Lower lobe of right lung (tissue), 2 donors: ENCODE results near the gene AVPR1B. TPM values are rescaled to one million over a fixed set of nuclear protein-coding genes. Genes with fewer than 3 reads are reported as not detected.
A peak's percentile ranks its signal among the peaks of the same experiment; 100 is the strongest.
"Not testable (repeated sequence)": the region's sequence is repeated elsewhere in the genome, so short reads cannot be mapped to it uniquely, and the experiment has no call there.

Source experiments
- ATAC-seq, 2 donors: fragments of 200-7000 bp; cut with Tn5 transposase; one replicate each; pipeline ENCODE4 v1.9.1; 2020 to 2022; ENCODE audit warnings: mild to moderate bottlenecking in 2 of 2, moderate library complexity in 2 of 2
- DNase-seq: peaks from one replicate; pipeline ENCODE4 v3.0.0-alpha.2; 2020
- H3K27ac ChIP-seq: fragments of 200-600 bp; one replicate; pipeline ENCODE4 v1.8.0; 2022
- H3K27me3 ChIP-seq: fragments of 200-600 bp; one replicate; pipeline ENCODE4 v1.8.0; 2022; ENCODE audit warnings: low read depth
- H3K36me3 ChIP-seq: fragments of 200-600 bp; one replicate; pipeline ENCODE4 v1.8.0; 2022; ENCODE audit warnings: mild to moderate bottlenecking
- H3K4me1 ChIP-seq: fragments of 200-600 bp; one replicate; pipeline ENCODE4 v1.8.0; 2022
- H3K4me3 ChIP-seq: fragments of 200-600 bp; one replicate; pipeline ENCODE4 v1.8.0; 2022; ENCODE audit warnings: mild to moderate bottlenecking
- H3K9me3 ChIP-seq: fragments of 200-600 bp; one replicate; pipeline ENCODE4 v1.8.0; 2022
- intact Hi-C: fragments of 100-400 bp; cut with DNase I; formaldehyde crosslinking; loops from one replicate; pipeline ENCODE4 v1.11.0; 2022
- total RNA-seq: library from RNA; stranded (reverse); fragmentation: NEBNext Ultra II Directional; extraction: Animal tissue kit (Norgen Biotek cat#: 25700); gene quantifications from one replicate; pipeline ENCODE4 v1.2.1, GENCODE V29; 2021
- TF ChIP-seq, protein P1 (sequence below): fragments of 200-600 bp; IDR thresholded peaks from one replicate; pipeline ENCODE4 v1.8.0; 2022; ENCODE audit warnings: antibody characterized with exemption, mild to moderate bottlenecking
- donor health status: DM: no; HTN: yes; CAD: no; lungs with severe emphysema.

The AVPR1B gene
- total RNA-seq, 1 donor from 2014 or later: not detected

GRCh38 chr1:206068314-206068713 lies 48.9 kb downstream of the AVPR1B start:
- Histone ChIP-seq H3K4me1 (peaks cover 23% of the 10 kb centered on the region), H3K27ac (peak overlapping the region; percentile 48), H3K9me3 (no peaks in the 10 kb centered on the region), H3K4me3 (no peak overlapping the region), H3K27me3 (no peaks in the 10 kb centered on the region), H3K36me3 (no peaks in the 10 kb centered on the region)
- TF ChIP-seq, protein P1, sequence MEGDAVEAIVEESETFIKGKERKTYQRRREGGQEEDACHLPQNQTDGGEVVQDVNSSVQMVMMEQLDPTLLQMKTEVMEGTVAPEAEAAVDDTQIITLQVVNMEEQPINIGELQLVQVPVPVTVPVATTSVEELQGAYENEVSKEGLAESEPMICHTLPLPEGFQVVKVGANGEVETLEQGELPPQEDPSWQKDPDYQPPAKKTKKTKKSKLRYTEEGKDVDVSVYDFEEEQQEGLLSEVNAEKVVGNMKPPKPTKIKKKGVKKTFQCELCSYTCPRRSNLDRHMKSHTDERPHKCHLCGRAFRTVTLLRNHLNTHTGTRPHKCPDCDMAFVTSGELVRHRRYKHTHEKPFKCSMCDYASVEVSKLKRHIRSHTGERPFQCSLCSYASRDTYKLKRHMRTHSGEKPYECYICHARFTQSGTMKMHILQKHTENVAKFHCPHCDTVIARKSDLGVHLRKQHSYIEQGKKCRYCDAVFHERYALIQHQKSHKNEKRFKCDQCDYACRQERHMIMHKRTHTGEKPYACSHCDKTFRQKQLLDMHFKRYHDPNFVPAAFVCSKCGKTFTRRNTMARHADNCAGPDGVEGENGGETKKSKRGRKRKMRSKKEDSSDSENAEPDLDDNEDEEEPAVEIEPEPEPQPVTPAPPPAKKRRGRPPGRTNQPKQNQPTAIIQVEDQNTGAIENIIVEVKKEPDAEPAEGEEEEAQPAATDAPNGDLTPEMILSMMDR: no peak
- intact Hi-C loops: no loop called here
- DNase-seq (no peak), ATAC-seq (no peak)

GRCh38 chr1:206067486-206068227 lies 49.5 kb downstream of the AVPR1B start:
- Histone ChIP-seq H3K27me3 (no peaks in the 10 kb centered on the region), H3K9me3 (no peaks in the 10 kb centered on the region), H3K36me3 (no peaks in the 10 kb centered on the region), H3K4me1 (peaks cover 23% of the 10 kb centered on the region), H3K27ac (peak overlapping the region; percentile 48), H3K4me3 (peak overlapping the region; percentile 10)
- TF ChIP-seq, protein P1: no peak
- intact Hi-C loops: no loop called here
- ATAC-seq (peak; percentile 79 to 83), DNase-seq (no peak)

- Histone ChIP-seq H3K4me3 (no peak overlapping the region), H3K4me1 (peaks cover 23% of the 10 kb centered on the region), H3K36me3 (no peaks in the 10 kb centered on the region), H3K27me3 (no peaks in the 10 kb centered on the region), H3K27ac (no peak overlapping the region), H3K9me3 (no peaks in the 10 kb centered on the region)
- ATAC-seq: peak; percentile 54 to 61
- TF ChIP-seq, protein P1: no peak
- no peak for DNase-seq
- intact Hi-C loops: no loop called here
Observed at GRCh38 chr1:206066479-206067171, 50.6 kb downstream of the AVPR1B start.

GRCh38 chr1:206065547-206066145 lies 51.5 kb downstream of the AVPR1B start:
- intact Hi-C loops: no loop called here
- Histone ChIP-seq H3K27ac (no peak overlapping the region), H3K4me3 (no peak overlapping the region), H3K36me3 (no peaks in the 10 kb centered on the region), H3K9me3 (no peaks in the 10 kb centered on the region), H3K27me3 (no peaks in the 10 kb centered on the region), H3K4me1 (peaks cover 23% of the 10 kb centered on the region)
- DNase-seq (no peak), ATAC-seq (no peak)
- TF ChIP-seq, protein P1: no peak

- H3K9me3 ChIP-seq, H3K36me3 ChIP-seq, intact Hi-C loops, ATAC-seq, H3K27me3 ChIP-seq, H3K4me3 ChIP-seq, DNase-seq, H3K27ac ChIP-seq: not testable (repeated sequence)
- H3K4me1 ChIP-seq: peaks cover 23% of the 10 kb centered on the region
Observed at GRCh38 chr1:206064501-206064900, 52.7 kb downstream of the AVPR1B start.

DNA sequence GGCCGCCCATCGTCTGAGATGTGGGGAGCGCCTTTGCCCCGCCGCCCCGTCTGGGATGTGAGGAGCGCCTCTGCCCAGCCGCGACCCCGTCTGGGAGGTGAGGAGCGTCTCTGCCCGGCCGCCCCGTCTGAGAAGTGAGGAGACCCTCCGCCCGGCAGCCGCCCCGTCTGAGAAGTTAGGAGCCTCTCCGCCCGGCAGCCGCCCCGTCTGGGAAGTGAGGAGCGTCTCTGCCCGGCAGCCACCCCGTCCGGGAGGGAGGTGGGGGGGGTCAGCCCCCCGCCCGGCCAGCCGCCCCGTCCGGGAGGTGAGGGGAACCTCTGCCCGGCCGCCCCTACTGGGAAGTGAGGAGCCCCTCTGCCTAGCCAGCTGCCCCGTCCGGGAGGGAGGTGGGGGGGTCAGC lies 53.2 kb downstream of the AVPR1B start:
- H3K4me3 ChIP-seq, ATAC-seq, H3K27me3 ChIP-seq, H3K36me3 ChIP-seq, intact Hi-C loops, H3K27ac ChIP-seq, DNase-seq, H3K9me3 ChIP-seq: not testable (repeated sequence)
- peaks cover 23% of the 10 kb centered on the region for H3K4me1 ChIP-seq
